Liver (tissue), 3 donors: ENCODE measurements around the gene AQP3.

Experiments
- CTCF ChIP-seq: fragments of 150-350 bp; IDR thresholded peaks from 2 replicates; pipeline ENCODE4 v1.5.1; 2017; ENCODE audit warnings: improper control_type of control experiment, low read depth, low read length; ENCODE audit not compliant: missing input control
- GABPA ChIP-seq, 2 donors: IDR thresholded peaks in 1 of 2; conservative IDR thresholded peaks in 1 of 2; 2 replicates each; pipeline ENCODE4 v1.6.1; 2016; ENCODE audit warnings: antibody characterized with exemption in 2 of 2, mild to moderate bottlenecking in 1 of 2, moderate library complexity in 1 of 2
- MAX ChIP-seq: IDR thresholded peaks from 2 replicates; pipeline ENCODE4 v1.6.1; 2016; ENCODE audit warnings: antibody characterized with exemption
- NR2F2 ChIP-seq: IDR thresholded peaks from 2 replicates; pipeline ENCODE4 v1.6.1; 2016; ENCODE audit warnings: antibody characterized with exemption
- RAD21 ChIP-seq, 2 donors: IDR thresholded peaks; 2 replicates each; pipeline ENCODE4 v1.6.1; 2016; ENCODE audit warnings: antibody characterized with exemption in 2 of 2, mild to moderate bottlenecking in 2 of 2
- REST ChIP-seq: IDR thresholded peaks from 2 replicates; pipeline ENCODE4 v1.6.1; 2016; ENCODE audit warnings: antibody characterized with exemption, mild to moderate bottlenecking
- TAF1 ChIP-seq: conservative IDR thresholded peaks from 2 replicates; pipeline ENCODE4 v1.6.1; 2016; ENCODE audit warnings: antibody characterized with exemption, mild to moderate bottlenecking
- YY1 ChIP-seq: IDR thresholded peaks from 2 replicates; pipeline ENCODE4 v1.6.1; 2016; ENCODE audit warnings: antibody characterized with exemption, mild to moderate bottlenecking
- ZBTB33 ChIP-seq: IDR thresholded peaks from 2 replicates; pipeline ENCODE4 v1.6.1; 2016; ENCODE audit warnings: antibody characterized with exemption
- donor health status: healthy.
- donor health status: healthy.

- TF ChIP-seq CTCF (peak; percentile 95), YY1 (no peak), GABPA (IDR thresholded peaks at IDR 0.05 in 1 of 2, conservative IDR thresholded peaks at IDR 0.05 in 1 of 2) (no peak), RAD21 (IDR thresholded peaks at IDR 0.05) (peak; percentile 88 to 94), ZBTB33 (no peak), MAX (no peak), REST (no peak), TAF1 (no peak), NR2F2 (no peak)
Observed at GRCh38 chr9:33466565-33467495, 19.4 kb upstream of the AQP3 start.
